DND-41 (cell line): ENCODE measurements around the gene SLC38A8.

Source experiments
- EZH2 ChIP-seq: IDR thresholded peaks from 3 replicates; pipeline ENCODE4 v1.6.1; 2012; ENCODE audit warnings: borderline replicate concordance, low read depth, mild to moderate bottlenecking, moderate library complexity, low read length, inconsistent platforms; ENCODE audit not compliant: severe bottlenecking
- TF ChIP-seq, protein P1 (sequence below): IDR thresholded peaks from 2 replicates; pipeline ENCODE4 v1.5.1; 2012; ENCODE audit warnings: borderline replicate concordance, low read length, moderate library complexity, mild to moderate bottlenecking; ENCODE audit not compliant: poor library complexity, severe bottlenecking; ENCODE audit errors: extremely low read depth

DNA sequence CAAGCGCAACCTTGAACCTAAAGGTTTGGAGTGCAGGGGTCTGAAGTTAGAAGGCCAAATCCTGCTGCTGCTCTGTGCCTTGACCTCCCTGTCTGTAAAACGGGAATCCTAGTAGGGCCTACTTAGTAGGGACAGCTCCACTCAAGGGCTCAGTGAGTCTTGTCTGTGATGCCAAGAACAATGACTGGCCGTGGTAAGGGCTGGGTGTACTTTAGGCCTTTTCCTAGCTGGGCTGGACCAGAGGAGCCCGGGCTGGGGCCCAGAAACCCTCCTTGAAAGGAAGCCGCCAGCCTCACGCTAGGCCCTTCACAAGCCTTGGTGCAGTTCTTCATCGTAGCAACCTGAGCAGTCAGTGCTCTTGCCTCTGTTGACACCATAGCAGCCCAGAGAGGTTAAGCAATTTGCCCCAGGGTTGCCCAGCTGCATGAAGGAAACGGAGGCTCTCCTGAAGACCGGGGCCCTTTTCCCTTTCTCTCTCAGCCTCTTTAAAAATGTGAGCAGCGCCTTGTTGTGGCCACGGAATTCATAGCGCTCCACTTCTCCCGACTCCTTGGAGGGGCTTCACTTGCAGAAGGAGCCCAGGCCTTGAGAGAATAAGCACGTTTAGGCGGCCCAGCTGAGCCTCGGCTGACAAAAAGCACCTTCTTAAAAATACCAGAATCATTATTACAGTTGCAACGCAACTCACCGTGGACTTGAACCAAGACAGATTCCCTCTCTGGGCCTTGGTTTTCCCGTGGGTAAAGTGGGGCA, 70.2 kb downstream of the SLC38A8 start:
- TF ChIP-seq, protein P1, sequence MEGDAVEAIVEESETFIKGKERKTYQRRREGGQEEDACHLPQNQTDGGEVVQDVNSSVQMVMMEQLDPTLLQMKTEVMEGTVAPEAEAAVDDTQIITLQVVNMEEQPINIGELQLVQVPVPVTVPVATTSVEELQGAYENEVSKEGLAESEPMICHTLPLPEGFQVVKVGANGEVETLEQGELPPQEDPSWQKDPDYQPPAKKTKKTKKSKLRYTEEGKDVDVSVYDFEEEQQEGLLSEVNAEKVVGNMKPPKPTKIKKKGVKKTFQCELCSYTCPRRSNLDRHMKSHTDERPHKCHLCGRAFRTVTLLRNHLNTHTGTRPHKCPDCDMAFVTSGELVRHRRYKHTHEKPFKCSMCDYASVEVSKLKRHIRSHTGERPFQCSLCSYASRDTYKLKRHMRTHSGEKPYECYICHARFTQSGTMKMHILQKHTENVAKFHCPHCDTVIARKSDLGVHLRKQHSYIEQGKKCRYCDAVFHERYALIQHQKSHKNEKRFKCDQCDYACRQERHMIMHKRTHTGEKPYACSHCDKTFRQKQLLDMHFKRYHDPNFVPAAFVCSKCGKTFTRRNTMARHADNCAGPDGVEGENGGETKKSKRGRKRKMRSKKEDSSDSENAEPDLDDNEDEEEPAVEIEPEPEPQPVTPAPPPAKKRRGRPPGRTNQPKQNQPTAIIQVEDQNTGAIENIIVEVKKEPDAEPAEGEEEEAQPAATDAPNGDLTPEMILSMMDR = no peak
- TF ChIP-seq EZH2 = no peak
